M059J (cell line): ENCODE data around the gene FOXD1. TPM values are rescaled to one million over a fixed set of nuclear protein-coding genes. Genes with fewer than 3 reads are reported as not detected.
"Not testable (repeated sequence)": the region's sequence is repeated elsewhere in the genome, so short reads cannot be mapped to it uniquely, and the experiment has no call there.

Experiments used
- DNase-seq: peaks from one replicate; pipeline ENCODE4 v3.0.0-alpha.2; 2012; ENCODE audit warnings: low read depth
- total RNA-seq: library from RNA; depleted of rRNA; stranded (reverse); fragments of >200 nt; shearing (Covaris generic); gene quantifications from 2 replicates; pipeline ENCODE4 v1.2.3, GENCODE V29; 2014; rRNA removed

FOXD1 gene
- total RNA-seq, 1 experiment from 2014 or later: 17.4 TPM

- DNase-seq: peak; percentile 76
Observed at GRCh38 chr5:73417303-73418034, 31.1 kb downstream of the FOXD1 start.

- no peak for DNase-seq
Observed at GRCh38 chr5:73415617-73416016, 33.0 kb downstream of the FOXD1 start.

- DNase-seq: no peak
Observed at GRCh38 chr5:73415171-73415570, 33.4 kb downstream of the FOXD1 start.

- DNase-seq: peak; percentile 87
Observed at GRCh38 chr5:73412597-73412988, 36.0 kb downstream of the FOXD1 start.

- no peak for DNase-seq
Observed at GRCh38 chr5:73411936-73412596, 36.5 kb downstream of the FOXD1 start.

GRCh38 chr5:73409927-73410326, 38.6 kb downstream of the FOXD1 start:
- DNase-seq: not testable (repeated sequence)

- no peak for DNase-seq
Observed at GRCh38 chr5:73405691-73406090, 42.9 kb downstream of the FOXD1 start.

GRCh38 chr5:73399775-73400174, 48.8 kb downstream of the FOXD1 start:
- DNase-seq: no peak

Other genes with a start within 250 kb of the FOXD1 start
- 449 and 524 TPM in 2 replicates for gene BTF3, start 49.7 kb upstream of the FOXD1 start, total RNA-seq
- gene ANKRA2, start 116.9 kb upstream of the FOXD1 start, total RNA-seq: 9.8 and 17.9 TPM in 2 replicates
- gene UTP15, start 117.0 kb upstream of the FOXD1 start, total RNA-seq: 16.6 and 19.5 TPM in 2 replicates
- 7.1 and 12.0 TPM in 2 replicates for gene ARHGEF28, start 177.4 kb upstream of the FOXD1 start, total RNA-seq